Measurements from ENCODE around the gene ABHD17B. TPM values are rescaled to one million over a fixed set of nuclear protein-coding genes. Genes with fewer than 3 reads are reported as not detected.
"Not testable (repeated sequence)": the region's sequence is repeated elsewhere in the genome, so short reads cannot be mapped to it uniquely, and the experiment has no call there.

ABHD17B gene
- total RNA-seq: 45.5 and 92.9 TPM in 2 replicates

GRCh38 chr9:71911061-71911907 lies at the start of gene ABHD17B, which contains the start of gene C9orf85:
Gene ABHD17B, minus strand, starts transcription at chr9:71911193. Its CDS starts 36,113 bp downstream, at chr9:71875080.
Gene C9orf85, plus strand, starts transcription at chr9:71911639. Its CDS starts 96 bp downstream, at chr9:71911735.
- DNase-seq (ENCODE audit: low read depth in 2 of 2): peak; percentile 99

- DNase-seq (ENCODE audit: low read depth in 2 of 2): peak in 1 of 2 donors; percentile 23
Measured at GRCh38 chr9:71955300-71955915, 44.4 kb upstream of the ABHD17B start.

GRCh38 chr9:71954652-71955051 lies 43.7 kb upstream of the ABHD17B start:
- not testable (repeated sequence) for DNase-seq (ENCODE audit: low read depth in 2 of 2)

- peak in 1 of 2 donors; percentile 5 for DNase-seq (ENCODE audit: low read depth in 2 of 2)
Measured at GRCh38 chr9:71944754-71945375, 33.9 kb upstream of the ABHD17B start.

- no peak for DNase-seq (ENCODE audit: low read depth in 2 of 2)
Measured at GRCh38 chr9:71941998-71942567, 31.1 kb upstream of the ABHD17B start.

- no peak for DNase-seq (ENCODE audit: low read depth in 2 of 2)
Measured at GRCh38 chr9:71941060-71941568, 30.1 kb upstream of the ABHD17B start.

GRCh38 chr9:71937898-71938297 lies 26.9 kb upstream of the ABHD17B start:
- no peak for DNase-seq (ENCODE audit: low read depth in 2 of 2)

GRCh38 chr9:71937070-71937625 lies 26.2 kb upstream of the ABHD17B start:
- DNase-seq (ENCODE audit: low read depth in 2 of 2): no peak

GRCh38 chr9:71936066-71936465 lies 25.1 kb upstream of the ABHD17B start:
- no peak for DNase-seq (ENCODE audit: low read depth in 2 of 2)

GRCh38 chr9:71931166-71931565 lies 20.2 kb upstream of the ABHD17B start:
- no peak for DNase-seq (ENCODE audit: low read depth in 2 of 2)

- DNase-seq (ENCODE audit: low read depth in 2 of 2): no peak
Measured at GRCh38 chr9:71929791-71930440, 18.9 kb upstream of the ABHD17B start.

- no peak for DNase-seq (ENCODE audit: low read depth in 2 of 2)
Measured at GRCh38 chr9:71929223-71929622, 18.2 kb upstream of the ABHD17B start.

- DNase-seq (ENCODE audit: low read depth in 2 of 2): no peak
Measured at GRCh38 chr9:71928806-71929205, 17.8 kb upstream of the ABHD17B start.

GRCh38 chr9:71928376-71928775 lies 17.4 kb upstream of the ABHD17B start:
- no peak for DNase-seq (ENCODE audit: low read depth in 2 of 2)

GRCh38 chr9:71925834-71926233 lies 14.8 kb upstream of the ABHD17B start:
- no peak for DNase-seq (ENCODE audit: low read depth in 2 of 2)

GRCh38 chr9:71924576-71924975 lies 13.6 kb upstream of the ABHD17B start:
- DNase-seq (ENCODE audit: low read depth in 2 of 2): no peak

GRCh38 chr9:71921190-71921814 lies 10.3 kb upstream of the ABHD17B start:
- peak in 1 of 2 donors; percentile 6 for DNase-seq (ENCODE audit: low read depth in 2 of 2)

- no peak for DNase-seq (ENCODE audit: low read depth in 2 of 2)
Measured at GRCh38 chr9:71920456-71921189, 9.6 kb upstream of the ABHD17B start.

GRCh38 chr9:71918419-71918818 lies 7.4 kb upstream of the ABHD17B start:
- no peak for DNase-seq (ENCODE audit: low read depth in 2 of 2)

Data from lung microvascular endothelial cell (primary cell).